Cardiac muscle cell (in vitro differentiated cells and primary cell): Measurements from ENCODE around the gene SLC43A3. TPM values are rescaled to one million over a fixed set of nuclear protein-coding genes. Genes with fewer than 3 reads are reported as not detected.

Experiments used
- DNase-seq, 2 donors: peaks; one replicate each; pipeline versions ENCODE4 v3.0.0 to v3.0.0-alpha.2; 2010 to 2017; ENCODE audit warnings: low read depth in 1 of 2, low spot score in 1 of 2
- H3K27ac ChIP-seq: fragments of 200-600 bp; sonication (generic); 2 replicates; pipeline ENCODE4 v1.5.1; 2016
- H3K27me3 ChIP-seq: fragments of 200-600 bp; sonication (generic); 2 replicates; pipeline ENCODE4 v1.6.0; 2016; ENCODE audit warnings: control low read depth
- H3K36me3 ChIP-seq: fragments of 200-600 bp; sonication (generic); 2 replicates; pipeline ENCODE4 v1.5.1; 2016; ENCODE audit warnings: control low read depth
- H3K4me1 ChIP-seq: fragments of 200-600 bp; sonication (generic); 2 replicates; pipeline ENCODE4 v1.8.1; 2017; ENCODE audit warnings: low read depth, mild to moderate bottlenecking, mixed run types
- H3K4me3 ChIP-seq: fragments of 200-600 bp; sonication (generic); 2 replicates; pipeline ENCODE4 v1.5.1; 2016; ENCODE audit warnings: mild to moderate bottlenecking
- H3K9me3 ChIP-seq: fragments of 200-600 bp; sonication (generic); 2 replicates; pipeline ENCODE4 v1.5.1; 2017; ENCODE audit warnings: low read depth, mild to moderate bottlenecking, control low read depth
- CTCF ChIP-seq: IDR thresholded peaks from 2 replicates; pipeline ENCODE4 v1.5.1; 2012; ENCODE audit warnings: low read depth, mild to moderate bottlenecking, low read length
- polyA plus RNA-seq: library from polyadenylated mRNA; unstranded; fragments of >200 nt; fragmentation: Nextera tagmentation; extraction: Ambion mirVana; gene quantifications from 2 replicates; pipeline ENCODE4 v1.2.1, GENCODE V29; 2016
- total RNA-seq: library from RNA; depleted of rRNA; stranded (reverse); fragments of >200 nt; gene quantifications from 2 replicates; pipeline ENCODE4 v1.2.3, GENCODE V29; 2016

Gene SLC43A3
- total and polyA plus RNA-seq, 2 experiments from 2014 or later: 1.7 to 6.8 TPM

GRCh38 chr11:57461841-57462489 is 35.0 kb upstream of the SLC43A3 start:
- H3K27ac ChIP-seq: no peak overlapping the region

DNA sequence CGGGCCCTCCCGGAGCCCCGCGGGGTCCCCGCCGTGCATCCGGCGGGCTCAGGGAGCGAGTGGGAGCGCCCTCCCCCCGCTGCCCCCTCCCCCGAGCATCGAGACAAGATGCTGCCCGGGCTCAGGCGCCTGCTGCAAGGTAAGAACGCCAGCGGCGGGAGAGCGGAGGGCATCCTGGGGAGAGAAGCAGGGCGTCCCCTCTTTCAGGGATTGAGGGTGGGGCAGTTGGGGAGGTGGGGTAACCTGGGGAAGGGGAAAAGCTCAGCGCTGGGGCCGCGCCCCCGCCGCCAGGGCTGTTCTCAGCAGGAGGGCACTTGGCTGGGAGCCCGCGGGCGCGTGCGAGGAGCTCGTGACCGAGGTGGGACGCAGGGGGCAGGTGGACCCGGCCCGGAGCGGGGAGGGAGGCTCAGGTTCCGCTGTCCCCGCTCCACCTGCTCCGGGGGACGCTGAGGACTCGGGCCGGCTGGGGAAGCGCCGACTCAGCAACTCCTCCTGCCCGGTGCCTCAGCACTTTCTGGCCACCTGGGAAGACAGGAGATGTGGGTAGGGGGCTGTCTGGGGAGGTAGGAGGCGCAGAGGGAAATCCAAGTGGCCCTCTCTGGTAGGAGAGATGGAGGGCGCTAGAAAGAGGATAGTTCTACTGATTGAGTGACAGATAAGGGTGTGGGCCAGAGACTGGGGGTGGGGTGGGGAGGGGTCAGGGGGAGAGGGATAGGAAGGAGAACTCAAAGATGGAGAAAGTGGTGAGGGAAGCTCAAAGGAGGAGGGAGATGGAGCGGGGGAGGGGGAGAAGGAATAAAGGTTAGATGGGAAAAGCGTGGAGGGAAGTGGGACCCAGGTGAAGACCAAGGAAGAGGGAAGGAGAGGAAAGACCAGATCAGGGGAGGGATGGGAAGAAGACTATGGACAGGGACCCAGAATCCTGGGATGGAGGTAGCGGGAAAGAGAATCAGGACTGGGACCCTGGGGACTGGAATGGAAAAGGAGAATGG is 34.1 kb upstream of the SLC43A3 start:
- no peaks in the 10 kb centered on the region for H3K4me1 ChIP-seq
- no peak overlapping the region for H3K27ac ChIP-seq
- H3K9me3 ChIP-seq: no peaks in the 10 kb centered on the region
- no peak for DNase-seq
- H3K36me3 ChIP-seq: no peaks in the 10 kb centered on the region
- no peak for TF ChIP-seq CTCF
- H3K27me3 ChIP-seq: peaks cover 65% of the 10 kb centered on the region
- peak overlapping the region; percentile 38 for H3K4me3 ChIP-seq

More at GRCh38 chr11:57461841-57462489, 35.0 kb upstream of the SLC43A3 start:
- Histone ChIP-seq H3K9me3 (no peaks in the 10 kb centered on the region), H3K4me3 (no peak overlapping the region), H3K4me1 (no peaks in the 10 kb centered on the region), H3K36me3 (no peaks in the 10 kb centered on the region), H3K27me3 (peaks cover 59% of the 10 kb centered on the region)
- no peak for DNase-seq
- TF ChIP-seq CTCF: no peak

DNA sequence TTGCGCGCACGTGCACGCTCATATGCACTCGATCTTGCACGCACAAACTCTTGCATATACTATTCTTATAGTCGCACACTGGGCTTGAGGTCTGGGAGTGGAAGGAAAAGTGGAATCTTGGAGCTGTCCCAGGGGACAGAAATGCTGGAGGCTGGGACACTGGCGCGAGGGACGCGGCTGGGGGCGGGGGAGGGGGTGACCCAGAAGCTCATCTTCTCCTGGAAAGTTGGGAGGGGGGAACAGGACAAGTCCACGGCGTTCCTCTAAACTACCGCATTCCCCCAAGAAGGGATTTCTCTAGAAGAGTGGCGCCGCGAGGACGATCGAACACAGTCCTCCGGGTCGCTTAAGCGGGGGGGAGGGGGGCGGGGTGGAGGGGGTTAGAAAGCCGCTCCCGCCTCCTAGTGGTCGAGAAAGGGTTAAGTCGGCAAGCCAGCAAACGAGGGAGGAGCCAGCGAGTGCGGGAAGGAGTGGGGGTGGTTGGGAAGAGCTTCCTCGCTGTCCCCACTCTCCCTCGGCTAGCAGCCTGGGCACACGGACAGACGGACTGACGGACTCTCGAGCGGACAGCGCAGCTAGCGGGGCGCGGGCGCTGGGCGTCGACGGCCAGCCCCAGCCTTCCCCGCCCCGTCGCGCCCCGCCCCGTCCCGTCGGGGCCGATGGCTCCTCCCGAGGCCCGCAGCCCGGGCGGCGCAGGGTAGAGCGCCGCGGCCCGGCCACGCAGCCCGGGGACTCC is 33.3 kb upstream of the SLC43A3 start, which contains the start of gene RTN4RL2:
Gene RTN4RL2 (plus strand): TSS at position 507 of the 736 bp plus-strand sequence. CDS start 338 bp downstream, outside the sequence.
- Histone ChIP-seq H3K4me3 (peak within 1 kb of the TSS; percentile 38), H3K27ac (no peak within 1 kb of the TSS), H3K9me3 (no peaks in the 10 kb centered on the region), H3K27me3 (peaks cover 69% of the 10 kb centered on the region), H3K4me1 (no peaks in the 10 kb centered on the region), H3K36me3 (no peaks in the 10 kb centered on the region)
- no peak for TF ChIP-seq CTCF
- peak; percentile 62 to 67 for DNase-seq

DNA sequence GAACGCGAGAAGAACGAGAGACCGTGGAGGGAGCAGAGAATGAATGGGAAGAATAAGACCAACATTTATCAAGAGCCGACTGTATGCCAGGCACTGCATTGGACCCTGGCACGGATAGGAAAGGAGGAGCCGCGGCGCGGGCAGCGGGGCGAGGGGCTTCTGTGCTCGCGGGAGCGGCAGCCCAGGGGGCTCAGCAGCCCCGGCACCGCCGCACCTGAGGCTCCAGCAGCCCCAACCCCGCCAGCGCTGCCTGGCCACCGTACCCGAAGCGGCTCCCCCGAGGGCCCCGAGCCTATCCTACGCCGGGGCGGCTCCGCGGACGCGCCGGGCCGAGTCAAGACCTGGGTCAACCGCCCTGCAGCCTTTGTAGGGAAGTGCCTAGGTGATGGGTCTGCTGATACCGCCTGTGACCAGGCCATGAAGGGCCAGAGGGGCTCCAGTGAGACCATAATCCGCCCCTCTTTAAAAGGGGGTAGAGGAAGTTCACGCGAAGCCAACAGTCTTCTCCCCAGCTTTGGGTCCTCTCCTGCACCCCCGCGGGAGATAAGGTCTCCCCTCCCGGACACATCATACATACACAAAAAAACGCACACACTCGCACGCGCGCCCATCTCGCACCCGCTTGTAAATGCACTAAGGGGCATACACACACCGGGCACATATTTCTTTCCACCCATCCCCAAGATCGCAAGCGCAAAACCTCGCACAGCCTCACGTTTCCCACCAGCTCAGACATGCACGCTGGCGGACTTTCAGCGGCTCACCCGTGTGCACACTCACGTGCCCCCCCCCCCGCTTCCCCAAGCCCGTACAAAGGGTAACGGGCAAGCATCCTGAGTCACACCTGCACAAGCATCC is 32.5 kb upstream of the SLC43A3 start:
- peak in 1 of 2 donors; percentile 15 for DNase-seq
- Histone ChIP-seq H3K27ac (no peak overlapping the region), H3K4me1 (no peaks in the 10 kb centered on the region), H3K36me3 (no peaks in the 10 kb centered on the region), H3K9me3 (no peaks in the 10 kb centered on the region), H3K4me3 (peak overlapping the region; percentile 38), H3K27me3 (peaks cover 69% of the 10 kb centered on the region)
- no peak for TF ChIP-seq CTCF
